HFF-Myc (cell line): ENCODE measurements around the gene DNM2.
"Not testable (repeated sequence)": the region's sequence is repeated elsewhere in the genome, so short reads cannot be mapped to it uniquely, and the experiment has no call there.

Experiments
- DNase-seq: peaks from one replicate; pipeline ENCODE4 v3.0.0-alpha.2; 2011; ENCODE audit warnings: low read depth; ENCODE audit errors: extremely low read depth
- H3K4me3 ChIP-seq: replicated peaks from 2 replicates; pipeline ENCODE4 v1.5.1; 2011; ENCODE audit warnings: low read depth, mild to moderate bottlenecking, control low read depth, low read length
- CTCF ChIP-seq: IDR thresholded peaks from 2 replicates; pipeline ENCODE4 v1.5.1; 2012; ENCODE audit warnings: mild to moderate bottlenecking, low read depth, low read length, control low read depth; ENCODE audit errors: missing control alignments

Gene DNM2

GRCh38 chr19:10848230-10848856 is 130.5 kb downstream of the DNM2 start, which contains the start of gene C19orf38:
C19orf38 (plus strand) TSS chr19:10848415; CDS start chr19:10848509, 94 bp downstream.
- no peak for TF ChIP-seq CTCF
- DNase-seq, result no peak
- H3K4me3 ChIP-seq, result no peak within 1 kb of the TSS

- DNase-seq, result no peak
- no peak overlapping the region for H3K4me3 ChIP-seq
- no peak for TF ChIP-seq CTCF
Measured at GRCh38 chr19:10850631-10851030, 132.8 kb downstream of the DNM2 start.

DNA sequence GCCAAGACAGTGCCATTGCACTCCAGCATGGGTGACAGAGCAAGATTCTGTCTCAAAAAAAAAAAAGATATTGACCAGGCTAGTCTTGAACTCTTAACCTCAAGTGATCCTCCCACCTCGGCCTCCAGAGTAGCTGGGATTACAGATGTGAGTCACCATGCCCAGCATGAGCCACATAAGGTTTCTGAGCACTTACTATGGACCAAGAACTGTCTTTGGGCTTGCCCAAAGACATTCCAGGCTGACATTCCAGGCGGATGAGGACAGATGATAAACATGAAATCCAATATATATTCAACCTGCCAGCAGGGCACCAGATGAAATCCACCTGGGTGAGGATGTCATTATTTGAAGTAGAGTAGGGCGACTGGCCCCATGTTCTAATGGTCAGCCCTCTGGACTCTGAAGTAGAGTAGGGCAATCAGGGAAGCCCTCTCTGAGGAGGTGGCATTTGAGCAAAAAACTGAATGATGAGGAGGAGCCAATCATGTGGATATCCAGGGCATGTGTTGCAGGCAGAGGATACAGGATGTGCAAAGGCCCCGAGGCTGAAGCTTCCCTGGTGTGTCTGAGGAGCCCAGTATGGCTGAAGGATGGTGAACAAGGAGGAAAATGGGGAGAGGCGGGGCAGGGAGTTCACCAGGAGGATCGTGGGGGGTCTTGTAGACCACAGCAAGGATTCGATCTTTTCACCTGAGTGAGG is 134.4 kb downstream of the DNM2 start:
- no peak overlapping the region for H3K4me3 ChIP-seq
- no peak for DNase-seq
- no peak for TF ChIP-seq CTCF

DNA sequence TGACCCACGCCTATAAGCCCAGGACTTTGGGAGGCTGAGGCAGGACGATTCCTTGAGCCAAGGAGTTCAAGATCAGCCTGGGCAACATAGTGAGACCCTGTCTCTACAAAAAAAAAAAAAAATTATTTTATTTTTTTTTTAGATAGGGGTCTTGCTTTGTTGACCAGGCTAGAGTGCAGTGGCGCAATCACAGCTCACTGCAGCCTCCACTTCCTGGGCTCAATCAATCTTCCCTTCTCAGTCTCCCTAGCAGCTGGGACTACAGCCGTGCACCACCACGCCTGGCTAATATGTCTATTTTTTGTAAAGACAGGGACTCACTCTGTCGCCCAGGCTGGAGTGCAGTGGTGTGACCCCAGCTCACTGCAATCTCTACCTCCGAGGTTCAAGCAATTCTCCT is 135.1 kb downstream of the DNM2 start:
- no peak overlapping the region for H3K4me3 ChIP-seq
- TF ChIP-seq CTCF, result no peak
- DNase-seq, result no peak

DNA sequence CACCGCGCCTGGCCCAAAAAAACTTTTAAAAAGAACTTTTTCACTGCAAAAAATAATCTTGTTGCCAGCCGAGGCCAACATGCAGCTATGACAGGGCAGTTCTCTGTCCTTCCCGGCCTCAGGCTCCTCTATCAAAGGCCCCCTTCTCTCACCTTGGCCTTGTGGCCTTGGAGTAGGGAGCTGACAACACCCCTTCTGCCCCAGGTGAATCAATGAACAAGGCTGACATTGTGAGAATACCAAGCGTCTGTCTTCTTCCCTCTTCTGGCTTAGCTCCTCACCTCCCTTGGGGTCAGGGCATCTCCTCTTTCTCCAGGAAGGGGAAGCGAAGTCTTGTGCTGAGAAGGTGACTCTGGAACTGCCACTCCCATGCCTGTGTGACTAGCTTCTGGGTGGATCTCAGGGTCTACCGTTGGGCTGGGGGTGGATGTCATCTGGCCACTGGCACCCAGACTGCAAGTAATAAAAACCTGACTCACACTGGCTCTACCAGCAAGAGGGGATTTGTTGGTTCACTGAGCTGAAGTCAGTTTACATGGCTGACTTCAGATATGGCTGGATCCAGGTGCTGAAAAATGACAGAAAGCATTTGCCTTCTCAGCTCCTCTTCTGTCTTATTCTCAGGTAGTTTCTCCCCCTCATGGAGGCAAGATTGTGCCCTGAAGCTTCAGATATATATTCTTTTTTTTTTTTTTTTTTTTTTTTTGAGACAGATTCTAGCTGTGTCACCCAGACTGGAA is 136.6 kb downstream of the DNM2 start:
- H3K4me3 ChIP-seq, result no peak overlapping the region
- TF ChIP-seq CTCF, result no peak
- no peak for DNase-seq

GRCh38 chr19:10855879-10856522 is 138.1 kb downstream of the DNM2 start:
- peak; percentile 62 for TF ChIP-seq CTCF
- H3K4me3 ChIP-seq, result no peak overlapping the region
- no peak for DNase-seq

DNA sequence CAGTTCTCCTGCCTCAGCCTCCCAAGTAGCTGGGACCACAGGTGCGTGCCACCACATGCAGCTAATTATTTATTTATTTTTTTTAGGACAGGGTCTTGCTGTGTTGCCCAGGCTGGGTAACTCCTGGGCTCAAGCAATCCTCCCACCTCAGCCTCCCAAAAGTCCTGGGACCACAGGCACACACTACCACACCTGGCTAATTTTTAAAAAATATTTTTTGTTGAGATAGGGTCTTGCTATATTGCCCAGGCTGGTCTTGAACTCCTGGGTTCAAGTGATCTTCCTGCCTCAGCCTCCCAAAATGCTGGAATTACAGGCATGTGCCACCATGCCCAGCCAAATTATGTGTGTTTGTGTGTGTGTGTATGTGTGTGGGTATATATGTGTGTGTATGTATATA is 139.0 kb downstream of the DNM2 start:
- not testable (repeated sequence) for H3K4me3 ChIP-seq, DNase-seq
